ENCODE measurements around the gene FSTL4. TPM values are rescaled to one million over a fixed set of nuclear protein-coding genes. Genes with fewer than 3 reads are reported as not detected.

FSTL4 gene
- total and polyA plus RNA-seq, 4 donors: 0.02 to 0.18 TPM; not detected in 2

GRCh38 chr5:133637206-133637605 lies 24.9 kb upstream of the FSTL4 start:
- Histone ChIP-seq H3K36me3 (ENCODE audit: control insufficient read depth in 4 of 4, insufficient read depth in 3 of 4, low read depth in 1 of 4, low read length in 3 of 4) (no peaks in the 10 kb centered on the region), H3K4me3 (ENCODE audit: low read depth in 1 of 3, low read length in 3 of 3) (no peak overlapping the region), H3K9ac (ENCODE audit: low read depth in 1 of 2, low read length in 2 of 2) (no peak overlapping the region), H3K9me3 (ENCODE audit: control insufficient read depth in 4 of 4, low read length in 3 of 4) (peaks cover 0 to 4% (median 0%) of the 10 kb centered on the region in 4 donors), H3K27me3 (ENCODE audit: control insufficient read depth in 4 of 4, insufficient read depth in 4 of 4, low read length in 3 of 4) (peaks cover 0 to 2% (median 0%) of the 10 kb centered on the region in 4 donors), H3K4me1 (ENCODE audit: control insufficient read depth in 4 of 4, insufficient read depth in 4 of 4, low read length in 3 of 4) (no peaks in the 10 kb centered on the region), H3K27ac (ENCODE audit: low read depth in 1 of 2, low read length in 2 of 2) (no peak overlapping the region)
- no peak for DNase-seq (ENCODE audit: low spot score)
- TF ChIP-seq NR2F2 (IDR thresholded peaks at IDR 0.05): no peak
- TF ChIP-seq ZBTB33 (IDR thresholded peaks at IDR 0.05): no peak
- TF ChIP-seq FOXA1 (IDR thresholded peaks at IDR 0.05): no peak
- no peak for TF ChIP-seq JUND (IDR thresholded peaks at IDR 0.05)
- TF ChIP-seq MAX (IDR thresholded peaks at IDR 0.05): no peak
- 64% methylated on average over 2 of the region's 2 CpGs for WGBS

- peaks cover 0 to 4% (median 0%) of the 10 kb centered on the region in 4 donors for H3K9me3 ChIP-seq (ENCODE audit: control insufficient read depth in 4 of 4, low read length in 3 of 4)
- H3K36me3 ChIP-seq (ENCODE audit: control insufficient read depth in 4 of 4, insufficient read depth in 3 of 4, low read depth in 1 of 4, low read length in 3 of 4): no peaks in the 10 kb centered on the region
- no peak for DNase-seq (ENCODE audit: low spot score)
- H3K27ac ChIP-seq (ENCODE audit: low read depth in 1 of 2, low read length in 2 of 2): no peak overlapping the region
- H3K27me3 ChIP-seq (ENCODE audit: control insufficient read depth in 4 of 4, insufficient read depth in 4 of 4, low read length in 3 of 4): peaks cover 0 to 2% (median 0%) of the 10 kb centered on the region in 4 donors
- H3K9ac ChIP-seq (ENCODE audit: low read depth in 1 of 2, low read length in 2 of 2): no peak overlapping the region
- H3K4me3 ChIP-seq (ENCODE audit: low read depth in 1 of 3, low read length in 3 of 3): no peak overlapping the region
- TF ChIP-seq FOXA1 (IDR thresholded peaks at IDR 0.05): no peak
- TF ChIP-seq EGR1 (IDR thresholded peaks at IDR 0.05; ENCODE audit: low read depth in 2 of 2): no peak
- no peak for TF ChIP-seq GABPA (IDR thresholded peaks at IDR 0.05 in 1 of 2, conservative IDR thresholded peaks at IDR 0.05 in 1 of 2)
- no peak for TF ChIP-seq HNF4A (conservative IDR thresholded peaks at IDR 0.05)
- no peak for TF ChIP-seq JUND (IDR thresholded peaks at IDR 0.05)
- whole genome bisulfite sequencing: 76% methylated on average over 1 of the region's 1 CpG
- no peaks in the 10 kb centered on the region for H3K4me1 ChIP-seq (ENCODE audit: control insufficient read depth in 4 of 4, insufficient read depth in 4 of 4, low read length in 3 of 4)
Observed at GRCh38 chr5:133635051-133635450, 22.7 kb upstream of the FSTL4 start.

GRCh38 chr5:133627180-133627579 lies 14.8 kb upstream of the FSTL4 start:
- Histone ChIP-seq H3K27me3 (ENCODE audit: control insufficient read depth in 4 of 4, insufficient read depth in 4 of 4, low read length in 3 of 4) (no peaks in the 10 kb centered on the region), H3K9me3 (ENCODE audit: control insufficient read depth in 4 of 4, low read length in 3 of 4) (no peaks in the 10 kb centered on the region), H3K36me3 (ENCODE audit: control insufficient read depth in 4 of 4, insufficient read depth in 3 of 4, low read depth in 1 of 4, low read length in 3 of 4) (no peaks in the 10 kb centered on the region), H3K27ac (ENCODE audit: low read depth in 1 of 2, low read length in 2 of 2) (no peak overlapping the region), H3K4me1 (ENCODE audit: control insufficient read depth in 4 of 4, insufficient read depth in 4 of 4, low read length in 3 of 4) (no peaks in the 10 kb centered on the region), H3K9ac (ENCODE audit: low read depth in 1 of 2, low read length in 2 of 2) (no peak overlapping the region), H3K4me3 (ENCODE audit: low read depth in 1 of 3, low read length in 3 of 3) (no peak overlapping the region)
- no peak for DNase-seq (ENCODE audit: low spot score)
- TF ChIP-seq YY1 (IDR thresholded peaks at IDR 0.05): no peak
- no peak for TF ChIP-seq SP1 (IDR thresholded peaks at IDR 0.05)
- TF ChIP-seq HNF4A (conservative IDR thresholded peaks at IDR 0.05): no peak
- TF ChIP-seq HNF4G (IDR thresholded peaks at IDR 0.05): no peak
- WGBS: 36% methylated on average over 1 of the region's 1 CpG

GRCh38 chr5:133624316-133624715 lies 12.0 kb upstream of the FSTL4 start:
- WGBS: 59% methylated on average over 3 of the region's 3 CpGs
- Histone ChIP-seq H3K36me3 (ENCODE audit: control insufficient read depth in 4 of 4, insufficient read depth in 3 of 4, low read depth in 1 of 4, low read length in 3 of 4) (no peaks in the 10 kb centered on the region), H3K4me1 (ENCODE audit: control insufficient read depth in 4 of 4, insufficient read depth in 4 of 4, low read length in 3 of 4) (no peaks in the 10 kb centered on the region), H3K27me3 (ENCODE audit: control insufficient read depth in 4 of 4, insufficient read depth in 4 of 4, low read length in 3 of 4) (no peaks in the 10 kb centered on the region), H3K9me3 (ENCODE audit: control insufficient read depth in 4 of 4, low read length in 3 of 4) (no peaks in the 10 kb centered on the region), H3K27ac (ENCODE audit: low read depth in 1 of 2, low read length in 2 of 2) (no peak overlapping the region), H3K9ac (ENCODE audit: low read depth in 1 of 2, low read length in 2 of 2) (no peak overlapping the region), H3K4me3 (ENCODE audit: low read depth in 1 of 3, low read length in 3 of 3) (no peak overlapping the region)
- DNase-seq (ENCODE audit: low spot score): no peak
- no peak for TF ChIP-seq EGR1 (IDR thresholded peaks at IDR 0.05; ENCODE audit: low read depth in 2 of 2)

All from liver (tissue), 9 donors.